Pulmonary artery endothelial cell (primary cell): ENCODE results near the gene PRX. TPM values are rescaled to one million over a fixed set of nuclear protein-coding genes. Genes with fewer than 3 reads are reported as not detected.
"Not testable (repeated sequence)": the region's sequence is repeated elsewhere in the genome, so short reads cannot be mapped to it uniquely, and the experiment has no call there.

Source experiments
- DNase-seq: peaks from one replicate; pipeline ENCODE4 v3.0.0-alpha.2; 2011; ENCODE audit warnings: low read depth, low spot score
- total RNA-seq: library from RNA; depleted of rRNA; stranded (reverse); fragments of >200 nt; gene quantifications from 2 replicates; pipeline ENCODE4 v1.2.3, GENCODE V29; 2014

PRX gene, protein sequence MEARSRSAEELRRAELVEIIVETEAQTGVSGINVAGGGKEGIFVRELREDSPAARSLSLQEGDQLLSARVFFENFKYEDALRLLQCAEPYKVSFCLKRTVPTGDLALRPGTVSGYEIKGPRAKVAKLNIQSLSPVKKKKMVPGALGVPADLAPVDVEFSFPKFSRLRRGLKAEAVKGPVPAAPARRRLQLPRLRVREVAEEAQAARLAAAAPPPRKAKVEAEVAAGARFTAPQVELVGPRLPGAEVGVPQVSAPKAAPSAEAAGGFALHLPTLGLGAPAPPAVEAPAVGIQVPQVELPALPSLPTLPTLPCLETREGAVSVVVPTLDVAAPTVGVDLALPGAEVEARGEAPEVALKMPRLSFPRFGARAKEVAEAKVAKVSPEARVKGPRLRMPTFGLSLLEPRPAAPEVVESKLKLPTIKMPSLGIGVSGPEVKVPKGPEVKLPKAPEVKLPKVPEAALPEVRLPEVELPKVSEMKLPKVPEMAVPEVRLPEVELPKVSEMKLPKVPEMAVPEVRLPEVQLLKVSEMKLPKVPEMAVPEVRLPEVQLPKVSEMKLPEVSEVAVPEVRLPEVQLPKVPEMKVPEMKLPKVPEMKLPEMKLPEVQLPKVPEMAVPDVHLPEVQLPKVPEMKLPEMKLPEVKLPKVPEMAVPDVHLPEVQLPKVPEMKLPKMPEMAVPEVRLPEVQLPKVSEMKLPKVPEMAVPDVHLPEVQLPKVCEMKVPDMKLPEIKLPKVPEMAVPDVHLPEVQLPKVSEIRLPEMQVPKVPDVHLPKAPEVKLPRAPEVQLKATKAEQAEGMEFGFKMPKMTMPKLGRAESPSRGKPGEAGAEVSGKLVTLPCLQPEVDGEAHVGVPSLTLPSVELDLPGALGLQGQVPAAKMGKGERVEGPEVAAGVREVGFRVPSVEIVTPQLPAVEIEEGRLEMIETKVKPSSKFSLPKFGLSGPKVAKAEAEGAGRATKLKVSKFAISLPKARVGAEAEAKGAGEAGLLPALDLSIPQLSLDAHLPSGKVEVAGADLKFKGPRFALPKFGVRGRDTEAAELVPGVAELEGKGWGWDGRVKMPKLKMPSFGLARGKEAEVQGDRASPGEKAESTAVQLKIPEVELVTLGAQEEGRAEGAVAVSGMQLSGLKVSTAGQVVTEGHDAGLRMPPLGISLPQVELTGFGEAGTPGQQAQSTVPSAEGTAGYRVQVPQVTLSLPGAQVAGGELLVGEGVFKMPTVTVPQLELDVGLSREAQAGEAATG (N-terminal part only)
- 1.0 and 1.2 TPM in 2 replicates for total RNA-seq

GRCh38 chr19:40413291-40413845 is at the start of gene PRX:
Gene PRX, minus strand, starts transcription at chr19:40413378. Its CDS starts 5,446 bp downstream, at chr19:40407932.
- DNase-seq = no peak

DNA sequence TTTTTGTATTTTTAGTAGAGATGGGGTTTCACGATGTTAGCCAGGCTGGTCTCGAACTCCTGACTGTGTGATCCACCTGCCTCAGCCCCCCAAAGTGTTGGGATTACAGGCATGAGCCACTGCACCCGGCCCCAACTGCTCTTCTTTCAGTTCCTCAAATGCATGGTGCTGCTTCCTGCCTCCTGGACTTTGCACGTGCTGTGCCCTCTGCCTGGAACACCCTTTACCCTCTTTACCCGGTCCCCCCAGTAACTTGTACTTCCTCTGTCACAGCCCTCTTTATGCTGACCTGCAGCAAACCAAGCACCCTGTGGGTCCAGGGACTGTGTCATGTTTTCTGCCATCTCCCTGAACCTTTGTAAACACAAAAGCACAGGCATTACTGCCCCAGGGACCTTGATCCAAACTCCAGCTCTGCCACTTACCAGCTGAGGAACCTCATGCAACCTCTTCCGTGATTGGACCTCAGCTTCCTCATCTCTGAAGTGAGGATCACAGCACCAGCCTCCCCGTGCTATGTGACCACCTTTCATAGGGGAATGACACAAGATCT is 48.6 kb upstream of the PRX start:
- no peak for DNase-seq

DNA sequence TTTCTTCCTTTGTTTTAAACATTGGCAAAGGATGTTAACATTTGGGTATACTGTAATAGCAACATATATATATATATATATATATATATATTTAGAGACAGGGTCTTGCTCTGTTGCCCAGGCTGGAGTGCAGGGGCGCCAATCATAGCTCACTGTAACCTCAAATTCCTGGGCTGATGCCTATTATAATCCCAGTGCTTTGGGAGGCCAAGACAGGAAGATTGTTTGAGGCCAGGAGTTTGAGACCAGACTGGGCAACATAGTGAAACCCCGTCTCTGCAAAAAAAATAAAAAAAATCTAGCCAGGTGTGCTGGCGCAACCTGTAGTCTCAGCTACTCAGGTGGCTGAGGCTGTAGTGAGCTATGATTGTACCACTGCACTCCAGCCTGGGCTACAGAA is 47.0 kb upstream of the PRX start:
- DNase-seq = no peak

DNA sequence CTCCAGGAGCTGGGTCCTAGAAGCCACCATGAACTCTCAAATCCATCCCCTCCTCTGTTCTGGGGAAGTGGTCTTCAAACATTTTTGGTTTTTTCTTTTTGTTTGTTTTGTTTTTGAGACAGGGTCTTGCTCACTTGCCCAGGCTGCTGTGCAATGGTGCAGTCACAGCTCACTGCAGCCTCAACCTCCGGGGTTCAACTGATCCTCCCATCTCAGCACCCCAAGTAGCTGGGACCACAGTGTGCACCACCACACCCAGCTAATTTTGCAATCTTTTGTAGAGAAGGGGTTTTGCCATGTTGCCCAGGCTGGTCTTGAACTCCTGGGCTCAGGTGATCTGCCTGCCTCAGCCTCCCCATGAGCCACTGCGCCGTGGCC is 45.4 kb upstream of the PRX start:
- DNase-seq = no peak

- DNase-seq = no peak
Observed at GRCh38 chr19:40457953-40458596, 44.9 kb upstream of the PRX start.

- DNase-seq = no peak
Observed at GRCh38 chr19:40457048-40457447, 43.9 kb upstream of the PRX start.

DNA sequence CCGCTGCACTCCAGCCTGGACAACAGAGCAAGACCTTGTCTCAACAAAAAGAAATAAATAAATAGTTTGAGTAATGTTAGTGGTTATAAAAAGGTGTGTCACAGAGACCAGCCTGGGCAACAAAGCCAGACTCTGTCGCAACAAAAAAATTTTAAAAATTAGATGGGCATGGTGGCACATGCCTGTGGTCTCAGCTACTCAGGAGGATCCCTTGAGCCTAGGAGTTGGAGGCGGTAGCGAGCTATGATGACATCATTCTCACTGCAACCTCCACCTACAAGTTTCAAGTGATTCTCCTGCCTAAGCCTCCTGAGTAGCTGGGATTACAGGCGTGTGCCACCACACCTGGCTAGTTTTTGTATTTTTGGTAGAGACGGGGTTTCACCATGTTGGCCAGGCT is 40.8 kb upstream of the PRX start:
- DNase-seq = not testable (repeated sequence)

DNA sequence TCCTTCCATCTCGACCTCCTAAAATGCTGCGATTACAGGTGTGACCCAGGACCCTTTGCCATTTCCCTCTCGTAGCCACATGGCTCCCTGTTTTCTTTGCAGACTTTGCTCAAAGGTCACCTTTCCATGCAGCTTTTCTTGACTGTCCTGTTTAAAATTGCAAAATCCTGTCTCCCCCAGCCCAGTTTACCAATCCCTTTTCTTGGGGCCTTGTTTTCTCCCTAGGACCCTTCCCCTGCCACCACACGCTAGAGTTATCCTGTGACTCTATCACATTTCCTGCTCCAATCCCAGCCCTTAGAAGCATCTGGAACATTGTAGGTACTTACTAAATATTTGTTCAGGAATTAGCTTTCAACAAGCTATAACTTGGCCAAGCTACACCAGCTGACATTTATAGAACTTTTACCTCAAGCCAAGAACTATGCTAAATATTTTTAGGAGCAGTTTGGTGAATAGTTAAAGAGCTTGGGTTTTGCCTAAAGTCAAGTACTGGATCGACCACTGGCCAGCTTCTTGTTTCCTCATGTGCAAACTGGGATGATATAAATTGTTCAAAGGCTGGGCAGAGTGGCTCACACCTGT is 40.1 kb upstream of the PRX start:
- no peak for DNase-seq

DNA sequence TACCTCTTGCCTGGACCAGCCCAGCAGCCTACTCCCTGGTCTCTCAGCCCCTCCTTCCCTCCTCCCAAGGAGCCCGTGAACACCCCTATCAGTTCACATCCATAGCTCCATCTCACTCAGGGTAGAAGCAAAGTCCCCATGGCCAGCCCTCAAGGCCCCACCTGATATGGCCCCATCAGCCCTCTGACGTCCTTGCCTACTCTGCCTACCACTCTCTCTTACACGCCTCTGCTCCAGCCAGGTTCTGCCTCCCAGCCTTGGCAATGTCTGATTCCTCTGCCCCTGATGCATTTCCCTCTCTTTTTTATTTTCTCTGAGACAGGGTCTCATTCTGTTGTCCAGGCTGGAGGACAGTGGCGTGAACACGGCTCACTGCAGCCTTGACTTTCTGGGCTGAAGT is 38.8 kb upstream of the PRX start:
- DNase-seq = no peak

DNA sequence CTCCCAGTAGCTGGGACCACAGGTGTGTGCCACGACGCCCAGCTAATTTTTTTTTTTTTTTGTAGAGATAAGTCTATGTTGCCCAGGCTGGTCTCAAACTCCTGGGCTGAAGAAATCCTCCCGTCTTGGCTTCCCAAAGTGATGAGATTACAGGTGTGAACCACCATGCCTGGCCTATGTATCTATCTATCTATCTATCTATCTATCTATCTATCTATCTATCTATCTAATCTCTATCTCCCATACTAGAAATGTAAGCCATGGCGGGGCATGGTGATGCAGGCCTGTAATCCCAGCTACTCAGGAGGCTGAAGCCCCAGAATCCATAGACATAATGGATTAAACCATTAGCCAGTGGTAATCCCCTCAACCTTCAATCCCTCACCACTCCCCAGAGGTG is 37.5 kb upstream of the PRX start:
- no peak for DNase-seq

DNA sequence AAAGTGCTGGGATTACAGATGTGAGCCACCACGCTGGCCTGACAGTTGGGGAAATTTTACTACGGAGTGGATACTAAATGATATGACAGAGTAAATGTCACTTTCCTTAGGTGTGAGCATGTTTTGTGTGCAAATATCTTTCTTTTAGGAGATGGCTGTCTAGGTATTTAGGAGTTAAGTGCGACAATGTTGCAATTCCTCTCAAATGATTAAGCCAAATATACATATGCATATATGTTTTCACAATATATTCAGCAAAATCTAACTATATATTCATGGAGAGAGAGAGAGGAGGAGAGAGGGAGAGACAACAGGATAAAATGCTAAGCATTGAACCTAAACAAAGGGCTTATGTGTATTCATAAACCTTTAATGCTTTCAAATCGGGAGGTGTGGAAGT is 36.3 kb upstream of the PRX start:
- no peak for DNase-seq

GRCh38 chr19:40446263-40446784 is 33.1 kb upstream of the PRX start:
- DNase-seq = no peak

DNA sequence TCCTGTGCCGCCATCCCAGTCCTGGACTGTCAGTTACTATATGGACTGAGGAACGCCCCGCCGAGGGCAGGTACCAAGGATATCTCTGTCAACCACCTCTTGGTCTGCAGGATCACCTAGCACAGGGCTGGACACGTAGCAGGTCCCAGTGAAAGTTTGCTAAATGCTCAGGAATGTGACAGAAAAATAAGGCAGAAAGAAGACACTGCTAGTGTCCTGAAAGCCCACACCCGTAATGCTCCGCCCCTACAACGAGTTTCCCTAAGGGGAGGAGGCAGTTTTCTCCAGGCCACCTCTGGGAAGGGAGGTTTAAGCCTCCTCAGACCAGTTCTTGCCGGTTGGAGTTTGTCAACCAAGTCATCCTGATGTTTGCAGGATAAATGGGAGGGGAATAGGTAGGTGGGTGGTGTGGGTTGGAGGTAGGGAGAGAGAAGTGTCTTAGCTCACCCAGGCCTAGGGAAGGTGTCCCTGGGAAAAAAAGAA is 32.6 kb upstream of the PRX start:
- no peak for DNase-seq

DNA sequence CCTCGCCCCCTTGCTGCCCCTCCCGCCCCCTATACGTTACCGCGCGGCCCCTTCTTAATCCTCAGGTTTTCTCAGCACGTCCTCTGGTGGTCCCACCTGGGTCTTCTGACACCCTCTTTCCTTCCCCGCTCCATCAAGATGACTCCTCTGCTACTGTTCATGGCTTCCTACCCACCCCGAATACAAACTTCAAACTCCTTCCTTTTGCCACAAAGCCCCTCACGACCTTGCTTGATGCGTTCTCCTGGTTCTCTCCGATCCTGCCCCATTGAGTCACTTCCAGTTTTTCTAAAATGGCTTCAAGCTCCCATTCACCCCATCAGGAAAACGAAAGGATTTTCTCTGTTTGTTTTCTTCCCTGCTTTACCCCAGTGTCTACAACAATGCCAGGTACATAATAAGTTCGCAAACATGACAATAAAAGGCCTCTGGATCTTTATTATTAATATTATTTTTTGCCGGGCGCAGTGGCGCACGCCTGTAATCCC is 31.7 kb upstream of the PRX start:
- no peak for DNase-seq

- peak; percentile 82 for DNase-seq
Observed at GRCh38 chr19:40444000-40444824, 31.0 kb upstream of the PRX start, which contains the start of gene SERTAD3. Gene SERTAD3, minus strand, starts transcription at chr19:40444335. Its CDS starts 2,255 bp downstream, at chr19:40442080.

GRCh38 chr19:40443131-40443999 is 30.2 kb upstream of the PRX start:
- peak; percentile 98 for DNase-seq

- DNase-seq = no peak
Observed at GRCh38 chr19:40442328-40443130, 29.4 kb upstream of the PRX start.
